Measurements from ENCODE around the gene MKI67. TPM values are rescaled to one million over a fixed set of nuclear protein-coding genes. Genes with fewer than 3 reads are reported as not detected.

The MKI67 gene
- total RNA-seq, 3 donors from 2014 or later = 5.4 to 5.7 (median 5.4) TPM

Other genes starting within 250 kb of the MKI67 start
- gene CLRN3, start 233.5 kb downstream of the MKI67 start, total RNA-seq = not detected
- 10 to 100 TPM; 35.8 to 49.1 (median 46.1) TPM for gene PTPRE, start 219.3 kb downstream of the MKI67 start, total RNA-seq